Adrenal gland (tissue), 12 donors: ENCODE data around the gene DOCK7. TPM values are rescaled to one million over a fixed set of nuclear protein-coding genes. Genes with fewer than 3 reads are reported as not detected.

Source experiments
- DNase-seq, 7 donors: peaks; one replicate each; pipeline ENCODE4 v3.0.0-alpha.2; 2019 to 2020
- H3K27ac ChIP-seq, 5 donors: fragments of 200-600 bp; sonication (generic) in 4 of 5; 1 replicate in 3 of 5; 2 replicates in 2 of 5; pipeline versions ENCODE4 v1.5.1 to v1.8.0; 2016 to 2020; ENCODE audit warnings: mild to moderate bottlenecking in 1 of 5
- H3K27me3 ChIP-seq: fragments of 200-600 bp; 2 replicates; pipeline ENCODE4 v1.8.0; 2021
- H3K36me3 ChIP-seq, 2 donors: fragments of 200-600 bp; replicated peaks in 1 of 2; 1 replicate in 1 of 2; 2 replicates in 1 of 2; pipeline versions ENCODE4 v1.5.1 to v1.8.0; 2018 to 2022
- H3K4me1 ChIP-seq, 2 donors: fragments of 200-600 bp; replicated peaks in 1 of 2; 1 replicate in 1 of 2; 2 replicates in 1 of 2; pipeline versions ENCODE4 v1.5.1 to v1.8.0; 2018 to 2021
- H3K4me3 ChIP-seq, 4 donors: fragments of 200-600 bp; sonication (generic) in 3 of 4; one replicate each; pipeline ENCODE4 v1.5.1; 2016 to 2018
- H3K9me3 ChIP-seq, 3 donors: fragments of 200-600 bp; sonication (generic) in 1 of 3; replicated peaks in 1 of 3; 1 replicate in 2 of 3; 2 replicates in 1 of 3; pipeline versions ENCODE4 v1.5.1 to v1.8.0; 2016 to 2021
- CTCF ChIP-seq, 6 experiments: fragments of 450-650 bp in 4 of 6; fragments of 200-600 bp in 2 of 6; sonication (generic) in 1 of 6; IDR thresholded peaks; 1 replicate in 5 of 6; 2 replicates in 1 of 6; pipeline versions ENCODE4 v1.5.1 to v1.8.0; 2016 to 2021; ENCODE audit warnings: antibody characterized with exemption in 6 of 6, mild to moderate bottlenecking in 2 of 6, moderate library complexity in 1 of 6
- POLR2A ChIP-seq, 2 donors: fragments of 450-650 bp; IDR thresholded peaks; one replicate each; pipeline ENCODE4 v1.6.1; 2017; ENCODE audit warnings: antibody characterized with exemption in 2 of 2, mild to moderate bottlenecking in 2 of 2, moderate library complexity in 1 of 2
- WGBS, 4 donors: extraction: QIAGEN DNeasy Blood & Tissue Kit in 2 of 4; methylation state at CpG; one replicate each; pipeline versions ENCODE4 v1.1.5 to v1.1.7; 2013 to 2017; 5-methylcytosine and 5-hydroxymethylcytosine counted together
- intact Hi-C, 2 donors: fragments of 100-400 bp; cut with DNase I; formaldehyde crosslinking; loops; one replicate each; pipeline versions ENCODE4 v1.14.1 to v1.15.0; 2022 to 2023
- polyA plus RNA-seq, 3 donors: library from polyadenylated mRNA; stranded (reverse); fragments of 200-250 nt in 2 of 3; fragments of 350-450 nt in 1 of 3; fragmentation: Illumina TruSeq in 1 of 3; extraction: RNeasy Lipid Tissue Mini Kit (QIAGEN cat#74804) in 1 of 3; gene quantifications; one replicate each; pipeline ENCODE4 v1.2.3, GENCODE V29; 2013 to 2014
- total RNA-seq, 9 donors: library from RNA; depleted of rRNA in 4 of 9; stranded (reverse); fragments of >200 nt in 4 of 9; fragments of 120-200 nt in 1 of 9; fragmentation: NEBNext Ultra II Directional in 1 of 9; extraction: Animal tissue kit (Norgen Biotek cat#: 25700) in 1 of 9; gene quantifications; one replicate each; pipeline versions ENCODE4 v1.1.0 to v1.2.4, GENCODE V29; 2013 to 2023
- donor health status: healthy with polysubstance abuse.
- donor health status: Bipolar disorder and iron deficiency.
- donor health status: DM: yes; HTN: yes; CAD: no.
- donor health status: DM: no; HTN: no; CAD: no.
- donor health status: DM: no; HTN: no; CAD: no.
- donor health status: DM: yes; HTN: yes; CAD: no.

DOCK7 gene
- total and polyA plus RNA-seq, 12 donors, result 4.7 to 43.0 (median 22.7) TPM

DNA sequence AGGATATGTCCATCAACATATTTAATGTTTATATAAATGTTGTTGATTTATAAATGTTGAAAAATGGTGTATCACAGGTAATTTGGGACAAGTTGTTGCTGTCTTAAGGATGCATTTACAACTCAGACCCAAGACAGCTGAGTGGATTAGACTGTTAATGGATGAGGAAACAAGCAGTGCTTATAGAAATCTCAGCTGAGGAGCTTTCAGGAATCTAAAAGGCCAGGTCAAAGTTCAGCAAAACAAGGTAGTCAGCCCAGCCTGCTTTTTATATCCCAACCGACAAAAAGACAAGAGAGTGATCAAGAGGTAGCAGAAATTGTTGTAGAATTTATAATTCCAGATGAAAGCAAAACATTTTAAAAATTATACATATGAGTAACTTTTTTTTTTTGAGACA lies 268.0 kb downstream of the DOCK7 start:
- no peak for TF ChIP-seq CTCF (IDR thresholded peaks at IDR 0.05)
- TF ChIP-seq POLR2A (IDR thresholded peaks at IDR 0.05), result no peak
- H3K36me3 ChIP-seq, result no peaks in the 10 kb centered on the region
- no peaks in the 10 kb centered on the region for H3K4me1 ChIP-seq
- H3K4me3 ChIP-seq, result no peak overlapping the region
- H3K27ac ChIP-seq, result no peak overlapping the region
- H3K27me3 ChIP-seq, result no peaks in the 10 kb centered on the region
- no peaks in the 10 kb centered on the region for H3K9me3 ChIP-seq
- intact Hi-C loops, result no loop called here
- WGBS, 4 donors, result 82 to 92% (median 88%) methylated on average over 1 of the region's 1 CpG
- DNase-seq, result no peak

- Histone ChIP-seq H3K9me3 (no peaks in the 10 kb centered on the region), H3K27me3 (no peaks in the 10 kb centered on the region), H3K36me3 (no peaks in the 10 kb centered on the region), H3K4me3 (no peak overlapping the region), H3K4me1 (no peaks in the 10 kb centered on the region), H3K27ac (no peak overlapping the region)
- no peak for TF ChIP-seq POLR2A (IDR thresholded peaks at IDR 0.05)
- no peak for TF ChIP-seq CTCF (IDR thresholded peaks at IDR 0.05)
- no peak for DNase-seq
- WGBS, 4 donors, result 34 to 57% (median 53%) methylated on average over 2 of the region's 2 CpGs
- intact Hi-C loops, result no loop called here
These were observed 270.7 kb downstream of the DOCK7 start for GRCh38 chr1:62417351-62417999.

DNA sequence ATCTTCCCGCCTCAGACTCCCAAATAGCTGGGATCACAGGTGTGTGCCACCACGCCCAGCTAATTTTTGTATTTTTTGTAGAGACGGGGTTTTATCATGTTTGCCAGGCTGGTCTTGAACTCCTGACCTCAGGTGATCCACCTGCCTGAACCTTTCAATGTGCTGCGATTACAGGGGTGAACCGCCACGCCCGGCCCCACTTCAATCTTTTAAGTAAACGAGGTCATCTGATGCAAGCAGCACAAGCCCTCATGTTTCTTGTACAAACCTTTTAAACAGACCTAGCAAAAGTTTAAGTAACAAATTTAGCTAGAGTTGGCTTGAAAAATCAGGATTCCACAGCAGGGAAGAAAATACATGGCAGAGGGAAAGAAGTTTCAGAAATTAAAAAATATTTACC lies 272.5 kb downstream of the DOCK7 start:
- no peaks in the 10 kb centered on the region for H3K36me3 ChIP-seq
- H3K27ac ChIP-seq, result no peak overlapping the region
- no peak overlapping the region for H3K4me3 ChIP-seq
- H3K27me3 ChIP-seq, result no peaks in the 10 kb centered on the region
- no peak for TF ChIP-seq POLR2A (IDR thresholded peaks at IDR 0.05)
- no peak for TF ChIP-seq CTCF (IDR thresholded peaks at IDR 0.05)
- intact Hi-C loops, result no loop called here
- no peaks in the 10 kb centered on the region for H3K9me3 ChIP-seq
- no peaks in the 10 kb centered on the region for H3K4me1 ChIP-seq
- no peak for DNase-seq
- 86 to 92% (median 88%) methylated on average over 8 of the region's 8 CpGs for WGBS, 4 donors

DNA sequence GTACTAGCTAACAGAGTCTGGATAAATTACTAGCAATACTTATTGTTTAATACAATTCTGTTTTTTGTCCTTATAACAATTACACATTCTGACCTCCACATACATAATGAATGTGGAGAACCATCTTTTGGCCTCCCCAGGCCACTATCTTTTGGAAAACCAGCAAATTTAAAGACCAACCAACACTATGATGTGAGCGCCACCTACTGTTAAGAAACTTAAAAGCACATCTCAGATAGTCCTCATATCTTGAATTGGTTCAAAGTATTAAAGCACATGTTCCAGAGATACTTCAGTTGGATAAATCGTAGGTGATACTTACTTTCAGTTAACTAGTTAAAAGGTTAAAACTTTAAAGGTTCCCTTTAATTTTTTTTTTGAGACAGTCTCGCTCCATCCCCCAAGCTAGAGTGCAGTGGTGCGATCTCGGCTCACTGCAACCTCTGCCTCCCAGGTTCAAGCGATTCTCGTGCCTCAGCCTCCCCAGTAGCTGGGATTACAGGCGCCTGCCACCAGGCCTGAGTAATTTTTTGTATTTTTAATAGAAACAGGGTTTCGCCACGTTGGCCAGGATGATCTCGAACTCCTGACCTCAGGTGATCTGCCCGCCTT lies 280.7 kb downstream of the DOCK7 start:
- no peak overlapping the region for H3K27ac ChIP-seq
- no peaks in the 10 kb centered on the region for H3K27me3 ChIP-seq
- WGBS, 4 donors, result 61 to 65% (median 64%) methylated on average over 12 of the region's 12 CpGs
- no peaks in the 10 kb centered on the region for H3K9me3 ChIP-seq
- TF ChIP-seq POLR2A (IDR thresholded peaks at IDR 0.05) (no peak), CTCF (IDR thresholded peaks at IDR 0.05) (peak; percentile 62 to 89 (median 78))
- intact Hi-C loops, result loop anchor here (2.0 to 5.0 kb wide), 2 partner anchors 233 to 235 kb away; no protein-coding TSS in a partner anchor
- no peak overlapping the region for H3K4me3 ChIP-seq
- no peaks in the 10 kb centered on the region for H3K4me1 ChIP-seq
- no peaks in the 10 kb centered on the region for H3K36me3 ChIP-seq
- peak in 3 of 7 donors; percentile 22 to 27 (median 26) for DNase-seq
